Measurements from ENCODE around the gene CDH4.

- TF ChIP-seq POLR2AphosphoS5 (IDR thresholded peaks at IDR 0.05) (no peak), CTCF (IDR thresholded peaks at IDR 0.05) (no peak), EP300 (IDR thresholded peaks at IDR 0.05; ENCODE audit: low read depth) (no peak), POLR2A (IDR thresholded peaks at IDR 0.05) (no peak)
These were observed 689.1 kb downstream of the CDH4 start for GRCh38 chr20:61940976-61941720.
